Measurements from ENCODE around the gene VCPKMT. TPM values are rescaled to one million over a fixed set of nuclear protein-coding genes. Genes with fewer than 3 reads are reported as not detected.

The VCPKMT gene
- total RNA-seq (10 to 100 TPM in 1 of 9 donors, 1 to 10 TPM in 8; 1.0 to 14.2 (median 8.1) TPM), polyA plus RNA-seq (10 to 100 TPM in 2 of 3 donors, 1 to 10 TPM in 1; 7.7 to 31.2 (median 13.4) TPM)
- long read RNA-seq, donor 1, partial matches to known transcripts = 0 of 9 reads
- long read RNA-seq, donor 1, other reads (novel, unspliced or antisense) = 0 of 9 reads
- long read RNA-seq, donor 2, partial matches to known transcripts = 0 of 7 reads
- long read RNA-seq, donor 2, other reads (novel, unspliced or antisense) = 0 of 7 reads
- long read RNA-seq, donor 3, partial matches to known transcripts = 0 of 5 reads
- long read RNA-seq, donor 3, other reads (novel, unspliced or antisense) = 0 of 5 reads
- long read RNA-seq, donor 4, partial matches to known transcripts = 0 of 7 reads
- long read RNA-seq, donor 4, other reads (novel, unspliced or antisense) = 1 of 7 reads
- long read RNA-seq, donor 5, transcript VCPKMT-204 (6 exons, 1,793 nt) = minor isoform, 5 of 14 reads
- long read RNA-seq, donor 5, transcript VCPKMT-202 (6 exons, 1,761 nt) = major isoform, 7 of 14 reads
- long read RNA-seq, donor 5, partial matches to known transcripts = 0 of 14 reads
- long read RNA-seq, donor 5, other reads (novel, unspliced or antisense) = 1 of 14 reads
- long read RNA-seq, donor 6, partial matches to known transcripts = 2 of 4 reads
- long read RNA-seq, donor 6, other reads (novel, unspliced or antisense) = 1 of 4 reads
- long read RNA-seq, donor 7, partial matches to known transcripts = 0 of 2 reads
- long read RNA-seq, donor 7, other reads (novel, unspliced or antisense) = 0 of 2 reads
- long read RNA-seq, donor 8, partial matches to known transcripts = 0 of 6 reads
- long read RNA-seq, donor 8, other reads (novel, unspliced or antisense) = 0 of 6 reads
- long read RNA-seq, donor 9, partial matches to known transcripts = 0 of 4 reads
- long read RNA-seq, donor 9, other reads (novel, unspliced or antisense) = 0 of 4 reads
- long read RNA-seq, donor 10, partial matches to known transcripts = 0 of 2 reads
- long read RNA-seq, donor 10, other reads (novel, unspliced or antisense) = 0 of 2 reads

DNA sequence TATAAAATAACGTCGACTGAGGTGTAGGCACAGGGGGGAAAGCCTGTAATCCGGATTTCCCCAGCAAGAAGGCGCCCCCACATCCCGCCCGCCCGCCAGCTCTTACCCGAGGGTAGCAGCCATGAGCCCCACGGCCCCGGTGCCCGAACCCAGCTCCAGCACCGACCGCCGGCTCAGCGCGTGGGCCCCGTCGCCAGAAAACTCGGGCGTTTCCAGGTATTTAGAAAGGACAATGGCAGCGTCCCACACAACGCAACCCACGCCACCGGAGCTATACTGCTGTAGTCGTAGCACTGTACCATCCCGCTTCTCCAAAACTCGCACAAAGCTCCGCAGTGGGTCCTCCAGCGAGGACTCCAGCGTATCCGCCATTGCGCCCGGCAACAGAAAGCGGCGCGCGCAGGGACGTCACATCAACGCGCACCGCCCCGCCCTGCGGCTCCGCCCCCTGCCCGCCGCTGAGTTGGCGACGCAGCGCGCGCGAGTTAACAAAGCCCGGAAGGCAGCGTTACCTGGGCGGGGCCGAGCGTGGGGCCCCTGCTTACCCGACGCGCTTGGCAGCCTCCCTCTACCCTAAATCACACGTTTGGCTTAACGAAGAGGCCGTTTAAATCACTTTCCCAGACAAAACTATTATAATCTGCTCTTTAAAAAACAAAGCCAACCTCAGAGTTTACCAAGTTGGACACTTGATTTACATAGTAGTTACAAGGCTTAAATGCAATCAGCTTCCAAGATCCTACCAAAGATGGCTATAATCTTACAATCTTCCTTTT is at the start of gene VCPKMT:
TSS of gene VCPKMT (minus strand) at position 392 of the 776 bp plus-strand sequence. CDS start at position 372, 20 bp downstream.
- TF ChIP-seq POLR2A (IDR thresholded peaks at IDR 0.05) = peak; percentile 56 to 93
- TF ChIP-seq, protein P1, sequence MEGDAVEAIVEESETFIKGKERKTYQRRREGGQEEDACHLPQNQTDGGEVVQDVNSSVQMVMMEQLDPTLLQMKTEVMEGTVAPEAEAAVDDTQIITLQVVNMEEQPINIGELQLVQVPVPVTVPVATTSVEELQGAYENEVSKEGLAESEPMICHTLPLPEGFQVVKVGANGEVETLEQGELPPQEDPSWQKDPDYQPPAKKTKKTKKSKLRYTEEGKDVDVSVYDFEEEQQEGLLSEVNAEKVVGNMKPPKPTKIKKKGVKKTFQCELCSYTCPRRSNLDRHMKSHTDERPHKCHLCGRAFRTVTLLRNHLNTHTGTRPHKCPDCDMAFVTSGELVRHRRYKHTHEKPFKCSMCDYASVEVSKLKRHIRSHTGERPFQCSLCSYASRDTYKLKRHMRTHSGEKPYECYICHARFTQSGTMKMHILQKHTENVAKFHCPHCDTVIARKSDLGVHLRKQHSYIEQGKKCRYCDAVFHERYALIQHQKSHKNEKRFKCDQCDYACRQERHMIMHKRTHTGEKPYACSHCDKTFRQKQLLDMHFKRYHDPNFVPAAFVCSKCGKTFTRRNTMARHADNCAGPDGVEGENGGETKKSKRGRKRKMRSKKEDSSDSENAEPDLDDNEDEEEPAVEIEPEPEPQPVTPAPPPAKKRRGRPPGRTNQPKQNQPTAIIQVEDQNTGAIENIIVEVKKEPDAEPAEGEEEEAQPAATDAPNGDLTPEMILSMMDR (IDR thresholded peaks at IDR 0.05) = peak in 1 of 6 experiments; percentile 8
- Histone ChIP-seq H3K4me1 (replicated peaks in 1 of 2) (peaks cover 14 to 20% of the 10 kb centered on the region in 2 donors), H3K4me3 (peak within 1 kb of the TSS; percentile 21 to 84 (median 44)), H3K27ac (peak within 1 kb of the TSS; percentile 79 to 93 (median 87)), H3K36me3 (replicated peaks in 1 of 2) (peaks cover 0 to 22% of the 10 kb centered on the region in 2 donors), H3K27me3 (no peaks in the 10 kb centered on the region), H3K9me3 (replicated peaks in 1 of 3) (no peaks in the 10 kb centered on the region)
- 0 to 2% (median 1%) methylated on average over 19 to 63 of the region's 63 CpGs for WGBS, 4 donors
- DNase-seq = peak; percentile 93 to 97 (median 94)
- intact Hi-C loops (cut with DNase I) = no loop called here

DNA sequence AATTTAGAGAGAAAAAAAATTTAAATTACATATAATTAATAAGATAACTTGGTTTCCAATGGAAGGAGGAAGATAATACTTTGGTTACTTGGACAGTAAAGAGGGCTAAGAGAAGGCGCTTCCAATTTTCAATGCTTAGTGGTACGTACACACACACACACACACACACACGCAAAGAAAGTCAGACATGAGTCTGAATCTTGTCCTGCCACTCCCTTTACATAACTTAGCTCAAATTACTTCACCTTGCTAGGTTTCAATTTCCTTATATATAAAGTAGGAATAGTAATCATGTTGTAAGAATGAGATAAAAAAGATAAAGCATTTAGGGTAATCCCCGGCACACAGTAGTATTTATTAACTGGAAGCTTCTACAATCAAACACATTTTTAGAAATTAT is 39.7 kb upstream of the VCPKMT start:
- Histone ChIP-seq H3K9me3 (replicated peaks in 1 of 3) (no peaks in the 10 kb centered on the region), H3K4me3 (no peak overlapping the region), H3K27ac (no peak overlapping the region), H3K4me1 (replicated peaks in 1 of 2) (no peaks in the 10 kb centered on the region), H3K27me3 (no peaks in the 10 kb centered on the region), H3K36me3 (replicated peaks in 1 of 2) (peaks cover 0 to 34% of the 10 kb centered on the region in 2 donors)
- no peak for DNase-seq
- 95 to 99% (median 97%) methylated on average over 4 of the region's 4 CpGs for WGBS, 4 donors
- no peak for TF ChIP-seq POLR2A (IDR thresholded peaks at IDR 0.05)
- TF ChIP-seq, protein P1 (IDR thresholded peaks at IDR 0.05) = no peak
- intact Hi-C loops (cut with DNase I) = no loop called here

GRCh38 chr14:50148799-50149198 is 32.4 kb upstream of the VCPKMT start:
- intact Hi-C loops (cut with DNase I) = no loop called here
- Histone ChIP-seq H3K4me1 (replicated peaks in 1 of 2) (no peaks in the 10 kb centered on the region), H3K9me3 (replicated peaks in 1 of 3) (no peaks in the 10 kb centered on the region), H3K4me3 (no peak overlapping the region), H3K36me3 (replicated peaks in 1 of 2) (peaks cover 0 to 13% of the 10 kb centered on the region in 2 donors), H3K27ac (no peak overlapping the region), H3K27me3 (no peaks in the 10 kb centered on the region)
- DNase-seq = no peak
- 86 to 100% (median 89%) methylated on average over 4 of the region's 4 CpGs for WGBS, 4 donors
- TF ChIP-seq, protein P1 (IDR thresholded peaks at IDR 0.05) = no peak

Data from adrenal gland (tissue), 19 donors.